SK-N-SH (cell line): Measurements from ENCODE around the gene MAP3K6. TPM values are rescaled to one million over a fixed set of nuclear protein-coding genes. Genes with fewer than 3 reads are reported as not detected.

Experiments
- CTCF ChIA-PET: fragments of 300-600, 350-600 bp; formaldehyde crosslinking; extraction: SDS; loops from one replicate; lab custom pipeline; 2021; lab: Yijun Ruan, JAX
- POLR2A ChIA-PET: fragments of 350-600 bp; sonication (Branson Sonifier 250); formaldehyde crosslinking; extraction: SDS; loops from one replicate; lab custom pipeline; 2020; ENCODE audit warnings: antibody characterized with exemption, inconsistent platforms; lab: Yijun Ruan, JAX
- DNase-seq: peaks from one replicate; pipeline ENCODE4 v3.0.0; 2012
- H2AFZ ChIP-seq: fragments of 200-600 bp; sonication (generic); 2 replicates; pipeline ENCODE4 v1.8.1; 2016; ENCODE audit warnings: antibody characterized with exemption, mild to moderate bottlenecking, low read depth
- H3F3A ChIP-seq: fragments of 200-600 bp; sonication (generic); replicated peaks from 2 replicates; pipeline ENCODE3; 2016; ENCODE audit warnings: antibody characterized with exemption, mild to moderate bottlenecking; ENCODE audit not compliant: insufficient read depth
- H3K27ac ChIP-seq, 2 experiments: fragments of 200-500 bp in 1 of 2; fragments of 200-600 bp in 1 of 2; sonication (Bioruptor generic) in 1 of 2; sonication (generic), shearing (Covaris generic) in 1 of 2; 2 replicates each; pipeline versions ENCODE4 v1.5.1 to v1.6.1; 2014 to 2016; ENCODE audit warnings: low read depth in 2 of 2, inconsistent platforms in 1 of 2, low read length in 1 of 2, mild to moderate bottlenecking in 1 of 2, mixed read lengths in 1 of 2
- H3K27me3 ChIP-seq: fragments of 200-600 bp; sonication (generic), shearing (Covaris generic); 2 replicates; pipeline ENCODE4 v1.6.1; 2016; ENCODE audit warnings: mixed run types; ENCODE audit not compliant: insufficient read depth
- H3K36me3 ChIP-seq, 2 experiments: fragments of 200-500 bp in 1 of 2; fragments of 200-600 bp in 1 of 2; sonication (Bioruptor generic) in 1 of 2; sonication (generic) in 1 of 2; replicated peaks in 1 of 2; 2 replicates each; pipeline versions ENCODE3 to v1.5.1; 2014 to 2016; ENCODE audit warnings: low read length in 1 of 2, mild to moderate bottlenecking in 1 of 2; ENCODE audit not compliant: insufficient read depth in 2 of 2, control insufficient read depth in 1 of 2
- H3K4me1 ChIP-seq, 2 experiments: fragments of 200-500 bp in 1 of 2; fragments of 200-600 bp in 1 of 2; sonication (Bioruptor generic) in 1 of 2; sonication (generic), shearing (Covaris generic) in 1 of 2; 2 replicates each; pipeline versions ENCODE4 v1.5.1 to v1.6.1; 2014 to 2016; ENCODE audit warnings: low read depth in 1 of 2, low read length in 1 of 2, mixed run types in 1 of 2; ENCODE audit not compliant: insufficient read depth in 2 of 2, control insufficient read depth in 1 of 2
- H3K4me2 ChIP-seq: fragments of 200-600 bp; sonication (generic), shearing (Covaris generic); 2 replicates; pipeline ENCODE4 v1.6.1; 2017; ENCODE audit warnings: mixed run types
- H3K4me3 ChIP-seq, 2 experiments: fragments of 200-500 bp in 1 of 2; fragments of 200-600 bp in 1 of 2; sonication (Bioruptor generic) in 1 of 2; sonication (generic), shearing (Covaris generic) in 1 of 2; 2 replicates each; pipeline versions ENCODE4 v1.5.1 to v1.8.1; 2014 to 2016; ENCODE audit warnings: low read depth in 2 of 2, inconsistent platforms in 1 of 2, low read length in 1 of 2, mild to moderate bottlenecking in 1 of 2, mixed read lengths in 1 of 2, moderate library complexity in 1 of 2
- H3K79me2 ChIP-seq: fragments of 200-600 bp; sonication (generic); 2 replicates; pipeline ENCODE4 v1.8.1; 2017; ENCODE audit warnings: mild to moderate bottlenecking; ENCODE audit not compliant: insufficient read depth
- H3K9ac ChIP-seq: fragments of 200-600 bp; sonication (generic); 2 replicates; pipeline ENCODE4 v1.6.1; 2017; ENCODE audit warnings: mixed run types
- H3K9me2 ChIP-seq: fragments of 200-600 bp; sonication (generic); 2 replicates; pipeline ENCODE4 v1.6.1; 2017; ENCODE audit warnings: mixed run types
- H3K9me3 ChIP-seq: fragments of 200-600 bp; sonication (generic); 2 replicates; pipeline ENCODE4 v1.6.1; 2017; ENCODE audit warnings: mixed run types, mild to moderate bottlenecking, moderate library complexity
- H4K20me1 ChIP-seq: fragments of 200-600 bp; sonication (generic); 2 replicates; pipeline ENCODE4 v1.6.1; 2017; ENCODE audit warnings: mild to moderate bottlenecking, mixed run types; ENCODE audit not compliant: insufficient read depth
- CHD2 ChIP-seq: fragments of 150-350 bp; IDR thresholded peaks from 2 replicates; pipeline ENCODE4 v1.6.1; 2018; ENCODE audit warnings: low read length; ENCODE audit not compliant: partially characterized antibody
- CTCF ChIP-seq: fragments of 200-600 bp; sonication (generic); IDR thresholded peaks from 2 replicates; pipeline ENCODE4 v1.6.1; 2017; ENCODE audit warnings: antibody characterized with exemption, mild to moderate bottlenecking, moderate library complexity
- ELF1 ChIP-seq: IDR thresholded peaks from 2 replicates; pipeline ENCODE4 v1.4.0; 2012
- GABPA ChIP-seq: IDR thresholded peaks from 2 replicates; pipeline ENCODE4 v1.4.0; 2012; ENCODE audit warnings: low read depth, mild to moderate bottlenecking
- IRF3 ChIP-seq: fragments of 150-350 bp; IDR thresholded peaks from 2 replicates; pipeline ENCODE4 v1.6.1; 2016; ENCODE audit warnings: mild to moderate bottlenecking, low read depth, low read length
- JUND ChIP-seq: IDR thresholded peaks from 2 replicates; pipeline ENCODE4 v1.4.0; 2012
- MAX ChIP-seq: IDR thresholded peaks from 2 replicates; pipeline ENCODE4 v1.4.0; 2012; ENCODE audit warnings: low read depth
- MEF2A ChIP-seq: IDR thresholded peaks from 2 replicates; pipeline ENCODE4 v1.4.0; 2012; ENCODE audit warnings: low read depth, borderline replicate concordance
- NFIC ChIP-seq: IDR thresholded peaks from 2 replicates; pipeline ENCODE4 v1.4.0; 2012; ENCODE audit warnings: borderline replicate concordance
- NRF1 ChIP-seq: IDR thresholded peaks from 2 replicates; pipeline ENCODE4 v1.6.1; 2012; ENCODE audit warnings: low read depth, mild to moderate bottlenecking, low read length
- RCOR1 ChIP-seq: fragments of 150-350 bp; IDR thresholded peaks from 2 replicates; pipeline ENCODE4 v1.6.1; 2017; ENCODE audit warnings: antibody characterized with exemption, low read length
- RFX5 ChIP-seq: IDR thresholded peaks from 2 replicates; pipeline ENCODE4 v1.6.1; 2012; ENCODE audit warnings: mild to moderate bottlenecking, improper control_type of control experiment, low read length
- RXRA ChIP-seq: IDR thresholded peaks from 2 replicates; pipeline ENCODE4 v1.4.0; 2012; ENCODE audit warnings: low read depth, mild to moderate bottlenecking, borderline replicate concordance
- SIN3A ChIP-seq: IDR thresholded peaks from 2 replicates; pipeline ENCODE4 v1.6.1; 2012; ENCODE audit warnings: low read depth, mild to moderate bottlenecking, low read length, moderate library complexity, borderline replicate concordance
- USF1 ChIP-seq: IDR thresholded peaks from 2 replicates; pipeline ENCODE4 v1.4.0; 2012; ENCODE audit warnings: low read depth, borderline replicate concordance
- USF2 ChIP-seq: fragments of 150-350 bp; IDR thresholded peaks from 2 replicates; pipeline ENCODE4 v1.6.1; 2017; ENCODE audit warnings: antibody characterized with exemption, low read length, low read depth, borderline replicate concordance
- WGBS: methylation state at CpG from one replicate; pipeline ENCODE4 v1.1.6; 2017; ENCODE audit warnings: low lambda C conversion rate; 5-methylcytosine and 5-hydroxymethylcytosine counted together
- polyA plus RNA-seq, 3 experiments: library from polyadenylated mRNA; depleted of rRNA; stranded (reverse); fragments of >200 nt; gene quantifications; 2 replicates each; pipeline ENCODE4 v1.2.3, GENCODE V29; 2012

Gene MAP3K6
- polyA plus RNA-seq, 1 of the 3 experiments (the other 2 are of a cell fraction): 17.3 TPM

- Histone ChIP-seq H3K79me2 (peaks cover 5% of the 10 kb centered on the region), H3K27ac (no peak overlapping the region), H3K36me3 (peaks cover 71 to 78% of the 10 kb centered on the region in 2 experiments), H3K4me3 (no peak overlapping the region), H3K9me3 (no peaks in the 10 kb centered on the region), H3K9me2 (no peaks in the 10 kb centered on the region), H2AFZ (no peak overlapping the region), H3K4me2 (no peak overlapping the region), H3K9ac (no peak overlapping the region), H3F3A (no peaks in the 10 kb centered on the region), H4K20me1 (no peaks in the 10 kb centered on the region), H3K27me3 (no peaks in the 10 kb centered on the region), H3K4me1 (no peaks in the 10 kb centered on the region)
- ChIA-PET CTCF (interaction anchor here (1.3 to 16.9 kb wide), 8 partner anchors 10 to 194 kb away, joined by 3 to 111 read pairs (median 6); partner anchors contain the start of gene AHDC1), POLR2A (no interaction called here)
- DNase-seq: no peak
- WGBS: 100% methylated on average over 4 of the region's 4 CpGs
- TF ChIP-seq CTCF (no peak), MAX (no peak), ELF1 (no peak), IRF3 (no peak), CHD2 (no peak), USF2 (no peak), RCOR1 (no peak), RFX5 (no peak), SIN3A (no peak), JUND (no peak)
Measured at GRCh38 chr1:27412502-27412901, 45.7 kb upstream of the MAP3K6 start.

- Histone ChIP-seq H3F3A (no peaks in the 10 kb centered on the region), H3K9me3 (no peaks in the 10 kb centered on the region), H2AFZ (no peak overlapping the region), H3K4me1 (no peaks in the 10 kb centered on the region), H3K9ac (no peak overlapping the region), H3K9me2 (no peaks in the 10 kb centered on the region), H3K27ac (no peak overlapping the region), H3K4me3 (no peak overlapping the region), H3K79me2 (no peaks in the 10 kb centered on the region), H3K36me3 (peaks cover 53 to 68% of the 10 kb centered on the region in 2 experiments), H4K20me1 (no peaks in the 10 kb centered on the region), H3K27me3 (no peaks in the 10 kb centered on the region), H3K4me2 (no peak overlapping the region)
- WGBS: 91% methylated on average over 2 of the region's 2 CpGs
- TF ChIP-seq NFIC (no peak), JUND (no peak), MEF2A (no peak), CHD2 (no peak), USF2 (no peak), SIN3A (no peak), USF1 (no peak), RXRA (no peak), RCOR1 (no peak), GABPA (no peak), NRF1 (no peak)
- ChIA-PET POLR2A (no interaction called here), CTCF (interaction anchor here (0.9 to 16.9 kb wide), 6 partner anchors 13 to 196 kb away, joined by 4 to 111 read pairs (median 5); partner anchors contain the start of genes AHDC1 and GPR3)
- DNase-seq: no peak
Measured at GRCh38 chr1:27410709-27411108, 43.9 kb upstream of the MAP3K6 start.
